ENCODE data around the gene FOCAD. TPM values are rescaled to one million over a fixed set of nuclear protein-coding genes. Genes with fewer than 3 reads are reported as not detected.

FOCAD gene
- total and polyA plus RNA-seq, 2 donors (not counting 1 experiment from before 2014, with no cell fraction given), result 40.3 to 145 TPM

- Histone ChIP-seq H2AFZ (ENCODE audit: low read length) (peak overlapping the region; percentile 18), H3K9me3 (ENCODE audit: control insufficient read depth, insufficient read depth, low read depth, low read length) (no peaks in the 10 kb centered on the region), H3K27me3 (ENCODE audit: control insufficient read depth, insufficient read depth, low read length) (no peaks in the 10 kb centered on the region), H3K27ac (ENCODE audit: insufficient read depth, low read length) (peak overlapping the region; percentile 58), H3K4me2 (ENCODE audit: extremely low read depth, insufficient read depth, low read length) (peak overlapping the region; percentile 94), H4K20me1 (ENCODE audit: control insufficient read depth, extremely low read depth, insufficient read depth, low read length) (no peaks in the 10 kb centered on the region), H3K9ac (ENCODE audit: insufficient read depth, low read length) (no peak overlapping the region), H3K36me3 (ENCODE audit: control insufficient read depth, insufficient read depth, low read length) (no peaks in the 10 kb centered on the region), H3K4me1 (ENCODE audit: control insufficient read depth, extremely low read depth, insufficient read depth, low read length) (peaks cover 2% of the 10 kb centered on the region), H3K4me3 (replicated peaks in 1 of 4; ENCODE audit: control extremely low read depth in 1 of 4, insufficient read depth in 1 of 4, low read depth in 3 of 4, low read length in 4 of 4) (peak overlapping the region; percentile 59 to 84 (median 74)), H3K79me2 (ENCODE audit: control insufficient read depth, insufficient read depth, low read length) (peaks cover 24% of the 10 kb centered on the region)
- peak; percentile 73 to 75 for DNase-seq (ENCODE audit: low read depth in 2 of 2)
- TF ChIP-seq EZH2 (IDR thresholded peaks at IDR 0.05; ENCODE audit: low read length, missing control alignments) (no peak), CTCF (conservative IDR thresholded peaks at IDR 0.05 in 1 of 2, IDR thresholded peaks at IDR 0.05 in 1 of 2; ENCODE audit: low read depth in 1 of 2, low read length in 2 of 2) (no peak)
These were observed 566 bp upstream of the FOCAD start for GRCh38 chr9:20683351-20684034.

- Histone ChIP-seq H3K9me3 (ENCODE audit: control insufficient read depth, insufficient read depth, low read depth, low read length) (no peaks in the 10 kb centered on the region), H3K4me1 (ENCODE audit: control insufficient read depth, extremely low read depth, insufficient read depth, low read length) (no peaks in the 10 kb centered on the region), H2AFZ (ENCODE audit: low read length) (peak overlapping the region; percentile 71), H3K27ac (ENCODE audit: insufficient read depth, low read length) (peak overlapping the region; percentile 90), H3K36me3 (ENCODE audit: control insufficient read depth, insufficient read depth, low read length) (no peaks in the 10 kb centered on the region), H3K4me2 (ENCODE audit: extremely low read depth, insufficient read depth, low read length) (peak overlapping the region; percentile 92), H3K27me3 (ENCODE audit: control insufficient read depth, insufficient read depth, low read length) (no peaks in the 10 kb centered on the region), H3K79me2 (ENCODE audit: control insufficient read depth, insufficient read depth, low read length) (peaks cover 38% of the 10 kb centered on the region), H3K4me3 (replicated peaks in 1 of 4; ENCODE audit: control extremely low read depth in 1 of 4, insufficient read depth in 1 of 4, low read depth in 3 of 4, low read length in 4 of 4) (peak overlapping the region; percentile 80 to 82 (median 81)), H4K20me1 (ENCODE audit: control insufficient read depth, extremely low read depth, insufficient read depth, low read length) (no peaks in the 10 kb centered on the region), H3K9ac (ENCODE audit: insufficient read depth, low read length) (no peak overlapping the region)
- TF ChIP-seq EZH2 (IDR thresholded peaks at IDR 0.05; ENCODE audit: low read length, missing control alignments) (no peak), CTCF (conservative IDR thresholded peaks at IDR 0.05 in 1 of 2, IDR thresholded peaks at IDR 0.05 in 1 of 2; ENCODE audit: low read depth in 1 of 2, low read length in 2 of 2) (no peak)
- peak; percentile 73 to 91 for DNase-seq (ENCODE audit: low read depth in 2 of 2)
These were observed 1.0 kb downstream of the FOCAD start for GRCh38 chr9:20684875-20685696.

- H2AFZ ChIP-seq (ENCODE audit: low read length), result no peak overlapping the region
- peak overlapping the region; percentile 90 for H3K27ac ChIP-seq (ENCODE audit: insufficient read depth, low read length)
- no peak for TF ChIP-seq EZH2 (IDR thresholded peaks at IDR 0.05; ENCODE audit: low read length, missing control alignments)
- no peaks in the 10 kb centered on the region for H3K4me1 ChIP-seq (ENCODE audit: control insufficient read depth, extremely low read depth, insufficient read depth, low read length)
- DNase-seq (ENCODE audit: low read depth in 2 of 2), result no peak
- H3K27me3 ChIP-seq (ENCODE audit: control insufficient read depth, insufficient read depth, low read length), result no peaks in the 10 kb centered on the region
- H3K9ac ChIP-seq (ENCODE audit: insufficient read depth, low read length), result no peak overlapping the region
- peaks cover 42% of the 10 kb centered on the region for H3K79me2 ChIP-seq (ENCODE audit: control insufficient read depth, insufficient read depth, low read length)
- H3K9me3 ChIP-seq (ENCODE audit: control insufficient read depth, insufficient read depth, low read depth, low read length), result no peaks in the 10 kb centered on the region
- H4K20me1 ChIP-seq (ENCODE audit: control insufficient read depth, extremely low read depth, insufficient read depth, low read length), result no peaks in the 10 kb centered on the region
- peak overlapping the region; percentile 80 to 82 (median 81) for H3K4me3 ChIP-seq (replicated peaks in 1 of 4; ENCODE audit: control extremely low read depth in 1 of 4, insufficient read depth in 1 of 4, low read depth in 3 of 4, low read length in 4 of 4)
- no peaks in the 10 kb centered on the region for H3K36me3 ChIP-seq (ENCODE audit: control insufficient read depth, insufficient read depth, low read length)
- H3K4me2 ChIP-seq (ENCODE audit: extremely low read depth, insufficient read depth, low read length), result peak overlapping the region; percentile 92
These were observed 1.7 kb downstream of the FOCAD start for GRCh38 chr9:20685769-20686168.

Data from fibroblast of lung (primary cell).